SKM-1 (cell line): Measurements from ENCODE around the gene CCDC154.
"Not testable (repeated sequence)": the region's sequence is repeated elsewhere in the genome, so short reads cannot be mapped to it uniquely, and the experiment has no call there.

Source experiments
- DNase-seq: peaks from one replicate; lab custom pipeline; 2025; ENCODE audit not compliant: unreplicated experiment; lab: John Stamatoyannopoulos, UW

Gene CCDC154

DNA sequence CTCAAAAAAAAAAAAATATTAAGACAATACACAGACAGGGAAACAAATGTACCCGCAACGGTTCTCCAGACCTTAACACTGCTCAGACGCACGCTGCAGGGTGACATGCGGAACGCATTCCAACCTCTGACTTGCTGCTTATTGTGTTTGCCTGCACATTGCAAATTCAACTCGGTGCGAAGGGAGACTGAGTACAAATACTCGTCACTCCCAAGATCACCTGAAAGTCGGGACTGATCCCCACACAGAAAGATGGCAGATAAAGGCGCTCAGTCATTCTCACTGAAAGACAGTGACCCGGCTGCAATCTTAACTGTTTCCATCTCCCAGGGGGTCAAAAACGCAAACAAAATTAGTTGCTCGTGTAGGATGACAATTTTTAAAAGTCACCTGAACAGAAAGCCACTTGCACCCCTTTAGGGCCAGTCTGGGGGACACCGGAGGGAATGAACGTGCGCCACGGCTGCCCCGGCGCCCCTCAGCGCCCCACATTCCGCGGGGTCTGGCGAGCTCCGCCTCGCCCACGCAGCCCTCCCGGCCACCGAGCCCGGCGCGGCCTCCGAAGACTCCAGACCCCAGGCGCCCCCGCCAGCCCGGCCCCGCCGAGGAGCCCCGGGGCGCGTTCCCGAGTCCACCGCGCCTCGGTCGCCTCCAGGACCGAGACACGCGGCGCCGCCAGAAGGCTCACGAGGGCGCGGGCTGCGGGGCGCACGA, 29.9 kb upstream of the CCDC154 start:
- DNase-seq, result no peak

DNA sequence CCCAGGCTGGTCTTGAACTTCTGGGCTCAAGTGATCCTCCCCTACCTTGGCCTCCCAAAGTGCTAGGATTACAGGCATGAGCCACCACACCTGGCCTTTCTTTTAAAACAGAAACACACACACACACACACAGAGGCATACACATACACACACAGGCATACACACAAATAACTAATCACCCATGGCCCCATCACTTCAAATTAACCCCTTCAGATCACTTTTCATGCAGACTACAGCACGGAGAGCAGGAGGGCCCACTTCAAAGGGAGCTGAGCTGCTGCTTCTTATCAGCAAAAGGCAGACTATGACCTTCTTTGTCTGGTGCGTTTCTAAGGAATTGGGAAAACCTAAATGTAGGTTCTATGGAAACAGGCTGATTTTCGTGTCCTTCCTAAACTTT, 28.6 kb upstream of the CCDC154 start:
- DNase-seq, result no peak

DNA sequence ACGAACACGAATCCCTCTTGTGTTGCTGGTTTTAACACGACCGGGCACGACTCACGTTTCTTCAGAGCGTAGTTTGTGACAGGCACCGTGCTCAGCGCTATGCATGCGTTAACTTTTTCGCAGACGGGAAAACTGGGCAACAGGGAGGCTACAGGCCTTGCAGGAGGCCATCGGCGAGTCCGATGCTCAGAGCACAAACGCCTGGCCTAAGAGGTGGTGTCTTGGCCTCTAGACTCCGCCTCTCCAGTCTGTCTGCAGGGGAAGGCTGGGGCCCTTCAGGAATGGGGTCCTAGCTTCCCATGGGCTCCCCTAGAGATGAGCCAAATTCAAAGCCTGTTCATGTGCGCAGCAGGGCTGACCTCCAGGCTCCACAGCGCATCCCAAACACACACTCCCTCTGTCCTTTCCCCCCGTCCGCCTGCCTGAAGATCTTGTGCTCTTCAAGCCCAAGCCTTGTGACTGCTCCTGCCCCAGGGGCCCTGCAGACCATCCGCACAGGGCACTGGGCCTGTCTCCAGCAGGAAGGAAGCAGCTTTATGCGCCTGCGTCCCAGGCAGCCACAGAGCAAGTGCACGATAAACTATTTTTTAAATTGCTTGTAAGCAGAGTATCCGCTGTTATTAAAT, 27.3 kb upstream of the CCDC154 start:
- no peak for DNase-seq

DNA sequence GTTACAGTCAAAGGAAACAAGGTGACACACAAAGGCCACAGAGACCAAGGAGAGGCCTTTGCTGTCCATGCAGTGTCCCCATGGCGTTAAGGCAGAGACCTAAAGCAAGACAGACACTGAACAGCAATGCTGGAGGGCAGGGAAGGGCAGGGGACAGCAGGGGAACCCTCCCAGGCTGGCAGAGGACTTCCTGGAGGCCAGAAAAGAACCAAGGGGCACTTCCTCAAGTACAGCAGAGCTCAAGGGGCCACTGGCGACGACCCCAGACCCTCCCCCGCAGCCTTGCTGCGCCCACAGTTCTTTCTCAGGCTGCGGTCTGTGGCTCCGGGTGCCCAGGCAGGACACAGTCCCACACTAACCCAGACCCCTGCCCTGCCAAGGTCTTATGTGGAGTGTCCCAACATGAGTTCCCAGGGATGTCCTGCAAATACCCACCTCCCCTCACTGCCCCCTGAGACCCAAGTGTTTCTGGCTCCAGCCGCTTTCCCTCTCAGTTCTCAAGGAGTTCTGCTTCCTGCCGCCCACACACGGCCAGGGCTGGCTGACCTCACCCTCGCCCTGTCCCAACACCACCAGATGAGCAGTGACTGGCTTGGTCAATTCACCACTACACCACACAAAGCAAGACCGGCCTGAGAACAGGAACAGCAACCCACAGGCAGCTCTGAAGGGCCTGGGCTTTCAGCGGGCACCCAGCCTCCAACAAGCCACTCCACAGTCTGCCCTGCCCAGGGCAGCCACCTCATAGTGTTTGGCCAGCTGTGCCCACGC, 26.3 kb upstream of the CCDC154 start:
- peak; percentile 66 for DNase-seq

DNA sequence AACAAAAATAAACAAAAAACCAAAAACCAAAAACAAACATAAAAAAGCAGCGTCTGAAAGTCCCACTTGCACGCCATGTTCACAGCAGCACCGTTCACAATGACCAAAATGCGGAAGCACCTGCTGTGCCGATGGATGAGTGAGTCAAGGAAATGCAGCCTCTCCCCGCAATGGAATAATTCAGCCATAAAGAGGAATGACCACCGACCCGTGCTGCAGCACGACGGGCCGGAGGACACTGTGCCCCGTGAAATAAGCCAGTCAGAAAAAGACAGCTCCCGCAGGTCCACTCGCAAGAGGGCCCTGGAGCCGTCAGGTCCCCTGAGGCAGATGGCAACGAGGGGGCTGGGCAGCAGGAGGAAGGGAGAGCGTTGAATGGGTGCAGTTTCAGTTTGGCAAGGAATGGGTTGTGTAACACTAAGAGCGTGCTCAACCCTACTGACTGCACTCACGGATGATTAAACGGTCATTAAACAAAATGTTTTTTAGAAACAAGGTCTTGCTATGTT, 25.4 kb upstream of the CCDC154 start:
- peak; percentile 83 for DNase-seq

DNA sequence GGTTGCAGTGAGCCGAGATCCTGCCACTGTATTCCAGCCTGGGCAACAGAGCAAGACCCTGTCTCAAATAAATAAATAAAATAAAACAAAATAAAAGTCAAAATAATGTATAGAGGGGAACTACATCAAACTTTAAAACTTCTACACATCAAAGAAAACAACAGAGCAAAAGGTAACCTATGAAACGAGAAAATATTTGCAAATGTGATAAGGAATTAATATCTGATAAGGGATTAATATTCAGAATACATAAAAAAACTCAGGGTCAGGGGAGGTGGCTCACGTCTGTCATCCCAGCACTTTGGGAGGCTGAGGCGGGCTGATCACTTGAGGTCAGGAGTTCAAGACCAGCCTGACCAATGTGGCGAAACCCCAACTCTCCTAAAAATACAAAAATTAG, 24.8 kb upstream of the CCDC154 start:
- DNase-seq, result not testable (repeated sequence)

DNA sequence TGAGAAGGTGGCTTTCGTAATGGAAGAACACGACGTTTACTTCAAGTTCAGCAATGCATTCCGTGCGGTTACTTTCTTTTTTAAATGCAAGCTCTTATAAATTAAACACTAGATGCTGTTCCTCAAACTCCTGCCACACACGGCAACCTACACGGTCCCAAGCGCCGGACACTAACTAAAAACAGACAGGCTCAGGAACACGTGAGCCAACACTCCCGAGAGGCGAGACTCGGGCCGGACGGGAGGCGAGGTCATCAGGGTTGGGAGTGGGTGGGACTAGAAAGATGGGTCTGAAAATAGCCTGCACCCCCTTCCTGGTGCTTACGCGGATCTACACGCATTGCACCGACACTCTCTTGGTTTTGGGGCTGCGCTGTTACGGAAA, 24.1 kb upstream of the CCDC154 start:
- no peak for DNase-seq

DNA sequence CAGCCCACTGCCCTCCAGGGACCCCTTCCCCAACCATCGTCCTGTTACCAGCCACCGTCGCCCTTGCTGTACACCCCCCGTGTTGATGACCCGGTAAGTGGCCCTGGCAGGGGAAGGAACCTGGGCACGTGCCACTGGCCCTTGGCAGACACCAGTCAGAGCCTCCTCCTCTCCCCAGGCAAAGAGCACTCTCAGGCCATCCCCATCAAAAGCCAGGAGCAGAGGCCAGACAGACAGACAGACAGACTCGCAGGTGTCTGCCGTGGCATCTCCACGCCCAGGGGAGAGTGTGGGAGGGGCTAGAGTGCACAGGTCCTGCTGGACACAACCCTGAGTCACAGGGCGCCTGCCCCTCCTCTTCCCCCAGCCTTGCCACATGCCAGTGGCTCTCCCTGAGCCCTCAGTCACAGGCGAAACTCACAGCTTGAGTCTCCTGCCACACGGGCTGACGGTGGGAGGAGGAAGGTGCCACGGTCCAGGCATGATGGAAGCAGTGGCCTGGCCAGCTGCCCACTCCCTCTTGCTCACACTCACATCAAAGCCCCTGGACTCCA, 22.7 kb upstream of the CCDC154 start:
- no peak for DNase-seq

DNA sequence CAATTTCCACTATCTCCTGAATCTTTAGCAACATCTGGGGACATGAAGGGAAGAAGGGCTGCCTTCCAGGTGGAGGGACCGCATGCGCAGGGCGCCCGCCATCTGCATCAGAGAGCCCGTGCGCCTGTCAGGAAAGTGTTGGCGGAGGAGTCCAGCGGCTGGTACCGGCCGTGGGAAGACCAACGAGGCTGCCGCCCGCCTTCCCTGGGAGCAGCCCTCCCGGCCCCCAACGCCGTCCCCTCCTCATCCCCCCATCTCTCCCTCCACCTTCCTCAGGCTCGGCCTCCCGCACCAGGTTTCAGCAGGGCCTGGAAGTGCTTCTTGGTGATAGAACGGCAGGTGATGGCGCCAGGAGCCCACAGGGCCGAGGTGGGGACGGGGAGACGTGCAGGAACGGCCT, 21.7 kb upstream of the CCDC154 start:
- no peak for DNase-seq

DNA sequence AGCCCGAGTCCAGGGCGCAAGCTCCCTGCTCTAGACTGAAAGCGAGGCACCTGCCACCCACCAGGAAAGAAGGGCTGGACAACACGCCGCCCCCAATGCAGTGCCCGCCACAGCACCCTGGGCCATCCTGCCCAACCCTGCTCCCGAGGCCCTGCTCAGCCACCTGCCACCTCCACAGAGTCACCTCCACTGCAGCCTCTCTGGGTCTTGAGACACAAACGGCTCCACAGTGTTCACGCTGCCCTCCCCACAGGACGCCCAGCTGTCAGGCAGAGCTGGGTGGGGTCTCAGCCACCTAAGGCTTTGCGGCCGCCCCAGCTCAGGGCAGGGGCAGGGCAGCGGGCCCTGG, 21.2 kb upstream of the CCDC154 start:
- no peak for DNase-seq

DNA sequence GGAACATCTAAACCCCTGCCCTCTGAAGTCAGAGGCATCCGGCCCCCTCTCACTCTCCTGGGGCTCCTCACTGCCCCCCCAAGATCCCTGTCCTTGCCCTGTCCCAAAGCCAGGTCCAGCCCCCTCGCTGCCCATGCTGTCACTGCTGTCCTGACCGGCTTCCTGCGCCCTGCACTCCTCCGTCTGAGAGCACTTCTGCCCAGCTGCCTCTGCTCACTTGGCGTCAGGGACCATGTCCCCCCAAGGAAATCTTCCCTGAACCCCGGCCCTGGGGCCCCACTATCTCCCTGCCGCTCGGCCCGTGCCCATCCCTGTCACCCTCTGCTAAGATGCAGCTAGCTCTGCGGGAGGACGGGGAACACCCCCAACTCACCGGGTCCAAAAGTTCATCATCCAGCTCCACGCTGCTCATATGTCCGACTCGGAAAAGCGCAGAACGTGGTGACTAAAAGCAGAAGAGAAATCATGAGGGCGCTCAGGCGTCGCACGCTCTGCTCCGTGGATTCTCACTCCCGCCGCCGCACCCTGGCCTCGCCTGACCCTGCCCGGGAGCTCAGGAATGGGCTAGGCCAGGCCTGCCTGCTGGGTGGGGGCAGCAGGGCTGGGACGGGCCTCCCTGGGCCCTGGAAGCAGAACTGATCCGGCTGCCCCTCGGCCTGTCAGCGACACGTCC, 20.7 kb upstream of the CCDC154 start:
- no peak for DNase-seq

DNA sequence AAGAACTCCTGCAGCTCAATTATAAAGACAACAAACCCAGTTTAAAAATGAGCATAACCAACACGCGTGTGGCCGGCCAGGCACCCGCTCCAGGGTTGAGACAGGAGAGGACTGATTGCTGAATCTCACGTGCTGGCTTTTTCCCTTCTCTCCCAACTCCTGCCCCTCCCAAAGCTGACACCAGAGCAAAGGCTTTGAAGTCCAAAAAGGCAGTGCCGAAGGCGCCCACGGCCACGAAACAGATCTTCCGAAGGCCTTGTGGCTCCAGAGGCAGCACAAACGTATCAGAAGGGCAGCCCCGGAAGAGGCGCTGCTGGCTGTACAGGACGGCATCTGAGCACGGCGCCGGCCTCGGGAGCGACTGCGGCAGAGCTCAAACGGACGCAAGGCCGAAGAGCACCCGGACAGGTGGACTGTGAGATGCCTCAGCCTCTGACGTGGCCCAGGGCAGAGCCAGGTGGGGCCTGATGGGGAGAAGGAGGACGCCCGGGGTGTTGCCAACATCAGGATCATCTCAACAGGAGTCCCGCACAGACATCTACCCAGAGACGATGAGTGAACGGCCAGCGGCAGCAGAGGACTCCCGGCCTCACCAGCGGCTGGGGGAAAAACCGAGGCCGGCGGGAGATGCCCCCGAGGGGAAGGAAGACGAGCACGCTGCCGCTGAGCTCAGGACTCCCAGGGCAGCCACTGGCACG, 20.0 kb upstream of the CCDC154 start:
- DNase-seq, result no peak

DNA sequence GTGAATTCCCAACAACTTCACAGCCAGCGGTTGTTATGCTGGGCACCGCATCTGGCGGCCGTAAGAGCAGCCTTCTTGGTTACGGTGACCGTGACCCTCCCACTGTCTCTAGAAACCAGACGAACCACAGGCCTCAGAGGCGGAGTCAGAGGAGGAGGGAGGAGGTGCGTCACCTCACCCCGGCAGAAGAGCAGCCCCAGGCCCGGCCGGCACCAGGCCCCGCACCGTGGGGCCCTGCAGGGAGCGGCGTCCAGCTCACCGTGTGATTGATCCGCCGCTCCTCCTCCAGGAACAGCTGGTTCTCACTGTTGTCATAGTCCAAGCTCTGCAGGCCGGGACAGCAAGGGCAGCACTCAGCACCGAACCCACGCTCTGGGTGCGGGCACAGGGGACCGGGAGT, 16.8 kb upstream of the CCDC154 start:
- no peak for DNase-seq

DNA sequence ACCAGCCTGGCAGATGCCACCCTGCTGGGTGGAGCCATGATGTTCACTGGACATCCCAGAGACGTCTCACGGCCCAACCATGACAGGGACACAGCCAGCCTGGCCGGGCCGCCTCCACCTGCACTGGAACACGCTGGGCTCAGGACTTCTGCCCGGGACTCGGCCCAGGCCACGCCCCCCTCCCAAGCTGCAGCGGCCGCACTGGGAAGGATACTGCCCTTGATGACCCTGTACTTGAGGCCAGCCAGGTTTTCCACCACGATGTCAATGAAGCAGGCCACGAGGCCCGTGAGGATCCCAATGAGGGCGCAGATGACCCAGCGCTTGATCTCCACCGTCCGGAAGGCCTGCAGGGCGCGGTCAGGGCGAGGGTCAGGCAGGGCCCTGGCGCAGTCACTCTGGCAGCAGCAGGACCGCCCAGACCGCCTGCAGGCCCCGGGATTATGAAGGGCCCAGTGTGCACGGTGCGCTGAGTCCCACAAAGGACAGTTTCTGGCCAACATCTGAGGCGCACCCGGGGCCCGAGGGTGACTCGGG, 16.3 kb upstream of the CCDC154 start:
- DNase-seq, result no peak

DNA sequence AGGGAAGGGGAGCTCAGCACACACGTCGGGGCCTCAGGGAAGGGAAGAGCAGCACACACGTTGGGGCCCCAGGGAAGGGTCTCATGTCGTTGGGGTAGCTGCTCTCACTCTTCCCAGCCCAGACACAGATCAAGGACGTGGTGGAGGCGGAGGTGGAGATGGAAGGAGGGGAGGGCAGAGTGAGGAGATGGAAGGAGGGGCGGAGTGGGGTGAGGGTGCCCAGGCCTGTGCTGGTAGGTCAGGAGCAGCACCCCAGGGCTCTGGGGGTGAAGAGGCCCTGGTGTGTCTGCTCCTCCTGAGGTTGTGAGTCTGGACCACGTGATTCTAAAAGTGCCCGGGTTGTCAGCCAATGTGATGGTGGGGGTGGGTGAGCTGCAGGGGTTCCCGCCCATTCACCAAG, 15.6 kb upstream of the CCDC154 start:
- DNase-seq, result no peak

DNA sequence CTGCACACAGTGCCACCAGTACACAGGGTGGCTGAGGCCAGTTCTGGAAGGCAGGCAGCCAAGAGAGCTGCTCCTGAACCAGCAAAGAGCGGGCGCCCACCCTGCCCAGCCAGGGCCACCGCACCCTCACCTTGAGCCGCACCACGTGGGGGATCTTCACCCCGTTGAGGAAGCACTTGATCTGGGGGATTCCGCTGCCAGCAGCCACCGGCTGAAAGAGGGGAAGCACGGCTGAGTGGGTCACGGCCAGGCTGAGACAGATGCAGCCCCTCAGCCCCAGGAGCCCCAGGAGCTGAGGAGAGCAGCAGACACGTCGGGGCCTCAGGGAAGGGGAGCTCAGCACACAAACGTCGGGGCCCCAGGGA, 14.6 kb upstream of the CCDC154 start:
- DNase-seq, result no peak

DNA sequence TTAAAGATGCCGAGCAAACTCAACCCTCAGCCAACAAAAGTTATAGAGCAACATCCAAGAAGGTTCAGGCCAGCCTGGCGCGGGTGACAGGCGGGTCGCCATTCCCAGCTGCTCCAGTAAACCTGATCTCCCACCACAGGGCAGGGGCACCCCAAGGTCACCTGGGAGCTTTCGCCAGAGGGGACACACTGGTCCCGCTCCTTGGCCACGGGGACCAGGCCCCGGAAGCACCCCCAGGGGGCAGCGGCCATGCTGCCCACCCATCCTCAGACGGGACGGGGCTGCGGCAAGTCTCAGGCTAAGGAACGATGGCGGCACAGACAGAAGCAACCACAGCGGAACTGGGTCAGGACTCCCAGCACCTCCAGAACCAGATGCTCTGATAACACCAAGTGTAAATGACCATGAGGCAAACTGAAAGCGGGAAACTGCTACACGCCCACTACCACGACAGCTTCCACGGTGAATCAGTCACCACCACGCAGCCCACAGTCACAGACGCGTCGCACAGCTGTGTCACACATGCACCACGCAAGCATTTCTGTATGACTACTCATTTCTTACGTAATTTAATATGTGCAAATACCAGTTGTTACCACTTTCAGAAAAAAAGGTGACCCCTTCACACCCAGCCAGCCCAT, 14.1 kb upstream of the CCDC154 start:
- no peak for DNase-seq

DNA sequence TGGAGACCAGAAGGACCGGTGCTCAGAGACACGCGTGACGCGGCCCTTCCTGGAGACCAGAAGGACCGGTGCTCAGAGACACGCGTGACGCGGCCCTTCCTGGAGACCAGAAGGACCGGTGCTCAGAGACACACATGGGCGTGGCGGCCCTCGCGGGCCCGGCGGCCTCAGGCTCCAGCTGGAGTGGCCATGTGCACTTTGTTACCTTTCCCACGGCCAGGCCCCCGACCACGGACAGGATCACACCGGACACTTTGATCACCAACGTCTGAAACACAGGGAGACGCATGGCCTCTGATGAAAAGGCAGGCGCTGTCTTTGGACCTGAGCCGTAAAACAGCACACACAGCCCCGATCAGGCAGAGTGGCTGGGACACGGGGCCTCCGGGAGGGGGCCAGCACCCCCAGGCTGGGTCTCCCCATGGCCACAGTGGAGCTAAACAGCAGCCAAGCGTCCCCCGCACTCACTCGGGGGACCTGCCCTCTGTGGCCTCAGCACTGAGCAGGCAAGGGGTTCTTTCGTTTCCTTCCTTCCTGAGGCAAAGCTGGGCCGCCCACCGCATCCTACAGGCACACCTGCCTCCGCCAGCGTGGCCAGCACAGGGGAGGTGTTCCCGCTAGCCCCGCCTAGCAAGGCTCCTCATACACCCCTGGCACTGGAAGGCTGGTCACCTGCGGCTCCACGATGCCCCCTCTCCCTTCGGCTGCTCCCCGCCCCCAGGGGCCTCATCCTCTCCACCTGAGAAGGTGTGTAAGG, 13.3 kb upstream of the CCDC154 start:
- DNase-seq, result no peak

DNA sequence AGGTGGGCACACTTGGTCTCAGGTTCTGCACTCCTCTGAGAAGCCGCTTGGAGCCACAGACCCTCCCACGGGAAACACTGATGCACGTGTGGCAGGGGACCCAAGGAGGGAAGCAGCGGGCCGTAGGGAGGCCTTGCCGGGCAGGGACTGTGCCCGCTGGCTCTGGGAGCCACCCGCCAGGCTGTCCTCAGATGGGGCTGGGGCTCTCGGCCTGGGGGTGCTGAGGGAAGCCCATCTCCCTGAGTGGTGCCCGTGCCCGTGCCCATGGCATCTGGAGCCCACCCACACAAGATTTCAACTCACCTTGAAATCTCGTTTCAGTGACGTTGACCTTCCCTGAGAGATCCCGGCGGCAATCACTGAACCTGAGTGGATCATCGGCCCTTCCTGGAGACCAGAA, 12.6 kb upstream of the CCDC154 start:
- no peak for DNase-seq
